A549 treated with Hydrocortisone at 1 μM for 4 hours (cell line): ENCODE results near the gene GCHFR. TPM values are rescaled to one million over a fixed set of nuclear protein-coding genes. Genes with fewer than 3 reads are reported as not detected.

Experiments
- total RNA-seq: library from RNA; stranded (reverse); fragments of 200-300 nt; extraction: Qiagen RNA extraction; gene quantifications from 5 replicates; pipeline ENCODE4 v1.2.3, GENCODE V29; 2022

The GCHFR gene
- 6.3 to 8.6 TPM (median 7.9 TPM) in 5 replicates for total RNA-seq

GRCh38 chr15:40763801-40764628 is at the start of gene GCHFR:
Gene GCHFR, plus strand, starts transcription at chr15:40764068. Its CDS starts 113 bp downstream, at chr15:40764181.

GRCh38 chr15:40754883-40755811 is 8.7 kb upstream of the GCHFR start, which contains the start of gene RMDN3:
Gene RMDN3, minus strand, starts transcription at chr15:40755254. Its CDS starts 471 bp downstream, at chr15:40754783.

GRCh38 chr15:40769274-40770146 is 5.6 kb downstream of the GCHFR start, which contains the start of gene C15orf62:
Gene C15orf62, plus strand, starts transcription at chr15:40769980. Its CDS starts 516 bp downstream, at chr15:40770496.

GRCh38 chr15:40807028-40807887 is 43.4 kb downstream of the GCHFR start, which contains the start of the genes DNAJC17 and ZFYVE19:
Gene DNAJC17, minus strand, starts transcription at chr15:40807473. Its CDS starts 27 bp downstream, at chr15:40807446.
Gene ZFYVE19, plus strand, starts transcription at chr15:40807089. Its CDS starts 501 bp downstream, at chr15:40807590.

Other genes starting within 250 kb of the GCHFR start
- 13.0 to 21.9 TPM (median 14.0 TPM) in 5 replicates for gene CCDC32, start 199.0 kb upstream of the GCHFR start, total RNA-seq
- 12.1 to 15.4 TPM (median 14.7 TPM) in 5 replicates for gene RPUSD2, start 194.8 kb upstream of the GCHFR start, total RNA-seq
- 5.0 to 9.8 TPM (median 6.4 TPM) in 5 replicates for gene KNL1, start 169.8 kb upstream of the GCHFR start, total RNA-seq
- 17.6 to 20.1 TPM (median 18.0 TPM) in 5 replicates for gene RAD51, start 68.9 kb upstream of the GCHFR start, total RNA-seq
- gene RMDN3, start 8.8 kb upstream of the GCHFR start, total RNA-seq: 21.4 to 26.1 TPM (median 22.6 TPM) in 5 replicates
- gene C15orf62, start 5.9 kb downstream of the GCHFR start, total RNA-seq: 0.06 to 0.13 TPM (median 0.10 TPM) in 3 of 5 replicates, not detected in the others
- gene ZFYVE19, start 43.0 kb downstream of the GCHFR start, total RNA-seq: 14.8 to 17.6 TPM (median 17.2 TPM) in 5 replicates
- 21.2 to 25.9 TPM (median 24.3 TPM) in 5 replicates for gene DNAJC17, start 43.4 kb downstream of the GCHFR start, total RNA-seq
- 0.17 to 0.32 TPM in 2 of 5 replicates, not detected in the others for gene PPP1R14D, start 64.6 kb downstream of the GCHFR start, total RNA-seq
- 0.62 to 0.90 TPM (median 0.81 TPM) in 5 replicates for gene SPINT1, start 80.0 kb downstream of the GCHFR start, total RNA-seq
- 3.7 to 4.8 TPM (median 4.6 TPM) in 5 replicates for gene RHOV, start 110.2 kb downstream of the GCHFR start, total RNA-seq
- gene VPS18, start 130.4 kb downstream of the GCHFR start, total RNA-seq: 20.7 to 24.0 TPM (median 22.8 TPM) in 5 replicates
- 1.8 to 2.4 TPM (median 2.1 TPM) in 5 replicates for gene DLL4, start 165.3 kb downstream of the GCHFR start, total RNA-seq
- 5.9 to 14.3 TPM (median 8.6 TPM) in 5 replicates for gene CHAC1, start 189.4 kb downstream of the GCHFR start, total RNA-seq